Fibroblast of lung (primary cell): Measurements from ENCODE around the gene ARID2. TPM values are rescaled to one million over a fixed set of nuclear protein-coding genes. Genes with fewer than 3 reads are reported as not detected.
A peak's percentile ranks its signal among the peaks of the same experiment; 100 is the strongest.

Experiments
- DNase-seq, 2 donors: peaks; one replicate each; pipeline versions ENCODE4 v3.0.0 to v3.0.0-alpha.2; 2010; ENCODE audit warnings: low read depth in 2 of 2
- H2AFZ ChIP-seq: 2 replicates; pipeline ENCODE4 v1.5.1; 2012; ENCODE audit warnings: low read length, control low read depth, inconsistent platforms
- H3K27ac ChIP-seq: 2 replicates; pipeline ENCODE4 v1.5.1; 2011; ENCODE audit warnings: low read length, control low read depth; ENCODE audit not compliant: insufficient read depth
- H3K27me3 ChIP-seq: 2 replicates; pipeline ENCODE4 v1.5.1; 2011; ENCODE audit warnings: mild to moderate bottlenecking, low read length; ENCODE audit not compliant: control insufficient read depth, insufficient read depth
- H3K36me3 ChIP-seq: 2 replicates; pipeline ENCODE4 v1.5.1; 2011; ENCODE audit warnings: low read length; ENCODE audit not compliant: control insufficient read depth, insufficient read depth
- H3K4me1 ChIP-seq: 2 replicates; pipeline ENCODE4 v1.5.1; 2011; ENCODE audit warnings: low read length; ENCODE audit not compliant: control insufficient read depth, insufficient read depth; ENCODE audit errors: extremely low read depth
- H3K4me2 ChIP-seq: 2 replicates; pipeline ENCODE4 v1.5.1; 2011; ENCODE audit warnings: low read length, control low read depth; ENCODE audit not compliant: insufficient read depth; ENCODE audit errors: extremely low read depth
- H3K4me3 ChIP-seq, 4 experiments: fragments of 200-600 bp in 1 of 4; sonication (generic) in 1 of 4; replicated peaks in 1 of 4; 2 replicates each; pipeline ENCODE4 v1.5.1; 2011 to 2016; ENCODE audit warnings: low read length in 4 of 4, low read depth in 3 of 4, mild to moderate bottlenecking in 3 of 4, control low read depth in 2 of 4, inconsistent platforms in 1 of 4, mixed read lengths in 1 of 4; ENCODE audit not compliant: insufficient read depth in 1 of 4; ENCODE audit errors: control extremely low read depth in 1 of 4
- H3K79me2 ChIP-seq: 2 replicates; pipeline ENCODE4 v1.5.1; 2012; ENCODE audit warnings: mild to moderate bottlenecking, low read length, inconsistent platforms; ENCODE audit not compliant: control insufficient read depth, insufficient read depth
- H3K9ac ChIP-seq: 2 replicates; pipeline ENCODE4 v1.5.1; 2011; ENCODE audit warnings: mild to moderate bottlenecking, low read length, control low read depth; ENCODE audit not compliant: insufficient read depth
- H3K9me3 ChIP-seq: 2 replicates; pipeline ENCODE4 v1.5.1; 2012; ENCODE audit warnings: low read depth, low read length; ENCODE audit not compliant: control insufficient read depth, insufficient read depth
- H4K20me1 ChIP-seq: 2 replicates; pipeline ENCODE4 v1.5.1; 2011; ENCODE audit warnings: low read length; ENCODE audit not compliant: control insufficient read depth, insufficient read depth; ENCODE audit errors: extremely low read depth
- CTCF ChIP-seq, 2 donors: IDR thresholded peaks in 1 of 2; conservative IDR thresholded peaks in 1 of 2; 1 replicate in 1 of 2; 2 replicates in 1 of 2; pipeline ENCODE4 v1.5.1; 2011 to 2012; ENCODE audit warnings: low read length in 2 of 2, control low read depth in 1 of 2, inconsistent platforms in 1 of 2, low read depth in 1 of 2, mild to moderate bottlenecking in 1 of 2
- EZH2 ChIP-seq: IDR thresholded peaks from 2 replicates; pipeline ENCODE4 v1.5.1; 2012; ENCODE audit warnings: low read length, control low read depth, mild to moderate bottlenecking; ENCODE audit errors: missing control alignments
- polyA plus RNA-seq, 2 donors: library from polyadenylated mRNA; depleted of rRNA in 1 of 2; stranded (reverse) in 1 of 2; unstranded in 1 of 2; fragments of >200 nt; gene quantifications; 2 replicates each; pipeline ENCODE4 v1.2.1, GENCODE V29; 2011 to 2012; ENCODE audit warnings: missing spikeins in 1 of 2
- total RNA-seq: library from RNA; depleted of rRNA; stranded (reverse); fragments of >200 nt; gene quantifications from 2 replicates; pipeline ENCODE4 v1.2.1, GENCODE V29; 2014

ARID2 gene
- total and polyA plus RNA-seq, 2 donors (not counting 1 experiment from before 2014, with no cell fraction given), result 14.5 to 15.7 TPM

GRCh38 chr12:45745861-45746277, 16.4 kb downstream of the ARID2 start:
- TF ChIP-seq CTCF (conservative IDR thresholded peaks at IDR 0.05 in 1 of 2, IDR thresholded peaks at IDR 0.05 in 1 of 2; ENCODE audit: low read depth in 1 of 2, low read length in 2 of 2) (no peak), EZH2 (no peak)
- Histone ChIP-seq H3K4me3 (no peak overlapping the region), H3K9ac (no peak overlapping the region), H3K27ac (no peak overlapping the region), H3K36me3 (no peaks in the 10 kb centered on the region), H3K4me1 (no peaks in the 10 kb centered on the region), H3K79me2 (peaks cover 29% of the 10 kb centered on the region), H4K20me1 (no peaks in the 10 kb centered on the region), H3K9me3 (no peaks in the 10 kb centered on the region), H2AFZ (no peak overlapping the region), H3K4me2 (no peak overlapping the region), H3K27me3 (no peaks in the 10 kb centered on the region)
- DNase-seq, result peak; percentile 12 to 56

- no peaks in the 10 kb centered on the region for H4K20me1 ChIP-seq
- H3K79me2 ChIP-seq, result peaks cover 8% of the 10 kb centered on the region
- no peak overlapping the region for H3K27ac ChIP-seq
These were observed 27.2 kb downstream of the ARID2 start for GRCh38 chr12:45756666-45757065.

GRCh38 chr12:45757172-45757571, 27.7 kb downstream of the ARID2 start:
- no peaks in the 10 kb centered on the region for H3K27me3 ChIP-seq
- no peaks in the 10 kb centered on the region for H3K36me3 ChIP-seq
- H4K20me1 ChIP-seq, result no peaks in the 10 kb centered on the region
- DNase-seq, result peak in 1 of 2 donors; percentile 11
- peaks cover 3% of the 10 kb centered on the region for H3K4me1 ChIP-seq
- no peak overlapping the region for H3K4me3 ChIP-seq
- TF ChIP-seq CTCF (conservative IDR thresholded peaks at IDR 0.05 in 1 of 2, IDR thresholded peaks at IDR 0.05 in 1 of 2; ENCODE audit: low read depth in 1 of 2, low read length in 2 of 2) (no peak), EZH2 (no peak)
- H3K79me2 ChIP-seq, result peaks cover 9% of the 10 kb centered on the region
- H3K9ac ChIP-seq, result no peak overlapping the region
- H2AFZ ChIP-seq, result no peak overlapping the region
- no peaks in the 10 kb centered on the region for H3K9me3 ChIP-seq
- H3K4me2 ChIP-seq, result no peak overlapping the region
- H3K27ac ChIP-seq, result no peak overlapping the region

More at GRCh38 chr12:45756666-45757065, 27.2 kb downstream of the ARID2 start:
- Histone ChIP-seq H3K36me3 (no peaks in the 10 kb centered on the region), H3K9ac (no peak overlapping the region), H3K27me3 (no peaks in the 10 kb centered on the region), H2AFZ (no peak overlapping the region), H3K4me2 (no peak overlapping the region), H3K4me3 (no peak overlapping the region), H3K9me3 (no peaks in the 10 kb centered on the region), H3K4me1 (peaks cover 3% of the 10 kb centered on the region)
- TF ChIP-seq CTCF (conservative IDR thresholded peaks at IDR 0.05 in 1 of 2, IDR thresholded peaks at IDR 0.05 in 1 of 2; ENCODE audit: low read depth in 1 of 2, low read length in 2 of 2) (no peak), EZH2 (no peak)
- peak; percentile 21 to 23 for DNase-seq
